Retinal pigment epithelial cell (primary cell): ENCODE data around the gene MPST.

Experiments
- DNase-seq: peaks from one replicate; pipeline ENCODE4 v3.0.0-alpha.2; 2010; ENCODE audit warnings: low read depth
- H3K4me3 ChIP-seq: 2 replicates; pipeline ENCODE4 v1.5.1; 2011; ENCODE audit warnings: mild to moderate bottlenecking, low read length, control low read depth, moderate library complexity
- CTCF ChIP-seq: conservative IDR thresholded peaks from 2 replicates; pipeline ENCODE4 v1.5.1; 2011; ENCODE audit warnings: low read depth, low read length, control low read depth, inconsistent platforms

Gene MPST

GRCh38 chr22:37023743-37024338, 4.3 kb downstream of the MPST start:
- TF ChIP-seq CTCF = no peak
- no peak overlapping the region for H3K4me3 ChIP-seq
- no peak for DNase-seq

GRCh38 chr22:37024339-37025157, 5.0 kb downstream of the MPST start:
- no peak for TF ChIP-seq CTCF
- no peak overlapping the region for H3K4me3 ChIP-seq
- no peak for DNase-seq

GRCh38 chr22:37025500-37026070, 6.0 kb downstream of the MPST start:
- no peak overlapping the region for H3K4me3 ChIP-seq
- TF ChIP-seq CTCF = no peak
- DNase-seq = no peak

GRCh38 chr22:37026325-37026724, 6.8 kb downstream of the MPST start:
- no peak for DNase-seq
- H3K4me3 ChIP-seq = no peak overlapping the region
- TF ChIP-seq CTCF = no peak

GRCh38 chr22:37027556-37027955, 8.0 kb downstream of the MPST start:
- no peak for TF ChIP-seq CTCF
- H3K4me3 ChIP-seq = no peak overlapping the region
- no peak for DNase-seq

GRCh38 chr22:37028692-37029674, 9.4 kb downstream of the MPST start:
- no peak for DNase-seq
- no peak for TF ChIP-seq CTCF
- H3K4me3 ChIP-seq = no peak overlapping the region
